ENCODE measurements around the gene HSPA12B. TPM values are rescaled to one million over a fixed set of nuclear protein-coding genes. Genes with fewer than 3 reads are reported as not detected.

Gene HSPA12B
- total RNA-seq, 1 experiment from 2014 or later = 0.17 TPM

GRCh38 chr20:3747471-3747870, 15.0 kb downstream of the HSPA12B start:
- no peak for DNase-seq (ENCODE audit: low read depth)

- no peak for DNase-seq (ENCODE audit: low read depth)
These were observed 15.6 kb downstream of the HSPA12B start for GRCh38 chr20:3748073-3748472.

GRCh38 chr20:3749087-3749688, 16.7 kb downstream of the HSPA12B start:
- DNase-seq (ENCODE audit: low read depth) = no peak

GRCh38 chr20:3749689-3750531, 17.4 kb downstream of the HSPA12B start:
- DNase-seq (ENCODE audit: low read depth) = no peak

- no peak for DNase-seq (ENCODE audit: low read depth)
These were observed 18.8 kb downstream of the HSPA12B start for GRCh38 chr20:3751305-3751674.

GRCh38 chr20:3751675-3752385, 19.3 kb downstream of the HSPA12B start:
- peak; percentile 70 for DNase-seq (ENCODE audit: low read depth)

- no peak for DNase-seq (ENCODE audit: low read depth)
These were observed 19.9 kb downstream of the HSPA12B start for GRCh38 chr20:3752386-3752759.

DNA sequence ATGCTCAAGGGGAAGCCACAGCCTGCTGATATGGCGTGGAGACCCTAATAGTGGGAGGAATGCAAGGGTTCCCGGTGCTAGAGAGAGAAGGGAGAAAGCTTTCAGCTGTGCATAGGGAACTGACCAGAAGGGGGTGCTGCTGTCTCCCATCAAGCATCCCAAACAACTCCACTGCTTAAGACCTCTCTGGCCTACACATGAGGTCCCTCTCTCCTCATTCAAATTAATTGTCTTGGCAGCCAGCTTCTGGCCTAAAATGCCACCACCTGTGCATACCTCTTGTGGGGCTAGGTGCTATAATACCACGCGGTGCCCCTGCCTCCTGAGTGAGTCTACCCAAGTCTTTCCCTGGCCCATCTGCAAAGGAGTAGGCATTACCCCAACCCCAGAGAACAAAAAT, 20.6 kb downstream of the HSPA12B start:
- peak; percentile 63 for DNase-seq (ENCODE audit: low read depth)

- DNase-seq (ENCODE audit: low read depth) = no peak
These were observed 21.2 kb downstream of the HSPA12B start for GRCh38 chr20:3753501-3754275.

GRCh38 chr20:3754276-3754630, 21.8 kb downstream of the HSPA12B start:
- no peak for DNase-seq (ENCODE audit: low read depth)

- no peak for DNase-seq (ENCODE audit: low read depth)
These were observed 22.8 kb downstream of the HSPA12B start for GRCh38 chr20:3755269-3755668.

- DNase-seq (ENCODE audit: low read depth) = no peak
These were observed 23.5 kb downstream of the HSPA12B start for GRCh38 chr20:3755814-3756480.

GRCh38 chr20:3757268-3757667, 24.8 kb downstream of the HSPA12B start:
- no peak for DNase-seq (ENCODE audit: low read depth)

GRCh38 chr20:3758566-3758965, 26.1 kb downstream of the HSPA12B start:
- DNase-seq (ENCODE audit: low read depth) = no peak

DNA sequence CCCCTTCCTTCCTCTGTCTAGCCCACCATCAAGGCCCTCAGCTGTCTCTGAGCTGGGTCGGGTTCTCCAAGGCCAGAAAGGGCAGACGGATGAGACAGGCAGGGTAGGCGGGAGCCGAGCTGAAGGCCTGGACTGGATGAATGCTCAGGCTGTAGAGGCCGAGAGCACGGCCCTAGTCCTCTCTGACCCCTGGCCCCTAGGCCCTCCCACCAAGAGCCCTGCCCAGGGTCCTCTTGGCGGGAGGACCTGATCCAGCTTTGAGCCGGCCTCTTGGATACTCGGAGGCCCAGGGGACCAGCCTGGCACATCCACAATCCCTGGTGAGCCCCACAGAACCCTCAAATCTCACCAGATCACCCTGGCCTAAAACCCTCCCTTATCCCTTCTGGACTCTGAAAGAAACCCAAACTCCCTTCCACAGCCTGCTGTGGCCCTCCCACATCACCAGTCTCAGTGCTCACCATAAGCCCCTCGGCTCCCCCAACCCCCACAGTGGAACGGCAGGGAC, 26.9 kb downstream of the HSPA12B start:
- DNase-seq (ENCODE audit: low read depth) = no peak

- DNase-seq (ENCODE audit: low read depth) = no peak
These were observed 27.4 kb downstream of the HSPA12B start for GRCh38 chr20:3759884-3760283.

- DNase-seq (ENCODE audit: low read depth) = no peak
These were observed 28.3 kb downstream of the HSPA12B start for GRCh38 chr20:3760655-3761348.

- DNase-seq (ENCODE audit: low read depth) = no peak
These were observed 31.5 kb downstream of the HSPA12B start for GRCh38 chr20:3763671-3764601.

DNA sequence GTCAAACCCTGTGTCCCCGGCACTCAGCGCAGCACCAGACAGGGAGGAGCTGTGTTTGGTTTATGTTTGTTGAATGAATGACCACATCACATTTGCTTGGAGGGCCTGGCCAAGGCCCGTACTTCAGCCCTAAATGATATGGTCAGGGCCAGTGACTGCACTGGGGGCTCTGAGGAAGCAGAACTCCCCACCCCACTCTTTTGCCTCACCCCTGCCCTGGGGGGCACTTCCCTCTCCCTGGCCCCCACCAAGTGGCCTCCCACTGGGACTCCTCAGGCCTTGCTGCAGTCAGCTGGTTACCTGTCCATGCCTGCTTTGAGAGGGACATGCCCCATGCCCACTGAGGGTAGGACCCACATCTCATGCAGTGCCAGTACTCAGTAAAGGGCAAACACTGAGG, 32.2 kb downstream of the HSPA12B start:
- DNase-seq (ENCODE audit: low read depth) = no peak

Measured in Daoy (cell line).